EL (cell line): Measurements from ENCODE around the gene RHOB.
"Not testable (repeated sequence)": the region's sequence is repeated elsewhere in the genome, so short reads cannot be mapped to it uniquely, and the experiment has no call there.

ENCODE experiments used
- DNase-seq: peaks from one replicate; pipeline ENCODE4 v3.0.0-alpha.2; 2016

RHOB gene

GRCh38 chr2:20455076-20455587, 8.3 kb downstream of the RHOB start:
- DNase-seq, result no peak

- DNase-seq, result no peak
These were observed 9.3 kb downstream of the RHOB start for GRCh38 chr2:20456116-20456571.

- DNase-seq, result peak; percentile 19
These were observed 10.0 kb downstream of the RHOB start for GRCh38 chr2:20456636-20457426.

- no peak for DNase-seq
These were observed 11.1 kb downstream of the RHOB start for GRCh38 chr2:20457661-20458630.

GRCh38 chr2:20458737-20459484, 12.0 kb downstream of the RHOB start:
- not testable (repeated sequence) for DNase-seq

- no peak for DNase-seq
These were observed 19.0 kb downstream of the RHOB start for GRCh38 chr2:20465716-20466394.

GRCh38 chr2:20467789-20468548, 21.1 kb downstream of the RHOB start:
- no peak for DNase-seq

- no peak for DNase-seq
These were observed 22.0 kb downstream of the RHOB start for GRCh38 chr2:20468549-20469500.

GRCh38 chr2:20469595-20469994, 22.7 kb downstream of the RHOB start:
- DNase-seq, result no peak

GRCh38 chr2:20470211-20470610, 23.3 kb downstream of the RHOB start:
- no peak for DNase-seq

- DNase-seq, result no peak
These were observed 24.3 kb downstream of the RHOB start for GRCh38 chr2:20471148-20471547.

GRCh38 chr2:20471902-20472559, 25.2 kb downstream of the RHOB start:
- DNase-seq, result no peak

GRCh38 chr2:20472569-20472968, 25.7 kb downstream of the RHOB start:
- DNase-seq, result no peak

GRCh38 chr2:20473128-20473527, 26.3 kb downstream of the RHOB start:
- DNase-seq, result no peak

GRCh38 chr2:20474757-20475566, 28.1 kb downstream of the RHOB start:
- no peak for DNase-seq

- DNase-seq, result no peak
These were observed 28.7 kb downstream of the RHOB start for GRCh38 chr2:20475567-20475952.

- DNase-seq, result no peak
These were observed 29.6 kb downstream of the RHOB start for GRCh38 chr2:20476481-20476880.

- DNase-seq, result no peak
These were observed 30.1 kb downstream of the RHOB start for GRCh38 chr2:20476950-20477349.

- no peak for DNase-seq
These were observed 32.1 kb downstream of the RHOB start for GRCh38 chr2:20478961-20479360.
